LNCaP clone FGC (cell line): ENCODE data around the gene MAMDC2.

ENCODE experiments used
- DNase-seq: peaks from one replicate; pipeline ENCODE4 v3.0.0-alpha.2; 2011; ENCODE audit warnings: low read depth
- H3K4me3 ChIP-seq: 2 replicates; pipeline ENCODE4 v1.5.1; 2011; ENCODE audit warnings: mild to moderate bottlenecking, low read depth, low read length, control low read depth
- TF ChIP-seq, protein P1 (sequence below): IDR thresholded peaks from 2 replicates; pipeline ENCODE4 v1.5.1; 2012; ENCODE audit warnings: mild to moderate bottlenecking; ENCODE audit not compliant: control insufficient read depth, insufficient read depth; ENCODE audit errors: extremely low read depth

MAMDC2 gene

DNA sequence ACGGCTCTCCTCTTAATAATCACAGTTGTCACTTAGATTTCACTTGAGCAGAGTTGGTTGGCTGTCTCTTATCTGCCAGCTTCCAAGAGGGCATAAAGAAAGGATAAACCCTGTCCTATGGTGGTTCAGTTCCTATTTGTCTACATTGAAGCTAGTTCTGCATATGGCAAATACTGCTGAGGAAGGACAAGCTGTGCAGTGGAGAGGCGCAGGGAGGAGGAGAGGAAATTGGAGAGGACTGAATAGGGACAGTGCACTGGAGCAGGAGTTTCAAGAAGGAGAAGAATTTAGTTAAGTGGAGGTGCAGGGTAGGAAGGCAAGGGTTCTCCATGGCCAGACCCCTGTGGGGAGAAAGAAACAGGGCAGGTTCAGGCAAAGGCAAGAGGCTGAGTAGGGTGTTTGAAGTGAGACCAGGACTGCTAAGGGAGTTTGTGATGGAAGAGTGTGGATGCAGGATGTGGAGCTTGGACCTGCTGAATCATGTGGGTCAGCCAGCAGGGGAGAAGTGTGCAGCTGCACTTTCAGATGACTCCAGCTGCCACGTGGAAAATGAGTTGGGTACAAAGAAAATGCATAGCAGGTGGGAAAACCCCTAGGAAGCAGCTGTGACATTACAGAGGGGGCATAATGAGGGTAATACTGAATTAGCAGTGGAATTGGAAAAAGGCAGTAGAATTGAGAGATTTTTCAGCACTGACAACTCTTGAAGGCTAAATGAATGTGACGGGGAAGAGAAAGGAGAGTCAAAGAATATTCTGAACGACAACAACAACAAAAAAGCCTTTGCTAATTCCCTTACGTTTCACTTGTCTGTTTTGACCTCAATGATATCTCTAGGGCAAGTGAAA is 66.8 kb downstream of the MAMDC2 start:
- DNase-seq, result no peak
- H3K4me3 ChIP-seq, result no peak overlapping the region

DNA sequence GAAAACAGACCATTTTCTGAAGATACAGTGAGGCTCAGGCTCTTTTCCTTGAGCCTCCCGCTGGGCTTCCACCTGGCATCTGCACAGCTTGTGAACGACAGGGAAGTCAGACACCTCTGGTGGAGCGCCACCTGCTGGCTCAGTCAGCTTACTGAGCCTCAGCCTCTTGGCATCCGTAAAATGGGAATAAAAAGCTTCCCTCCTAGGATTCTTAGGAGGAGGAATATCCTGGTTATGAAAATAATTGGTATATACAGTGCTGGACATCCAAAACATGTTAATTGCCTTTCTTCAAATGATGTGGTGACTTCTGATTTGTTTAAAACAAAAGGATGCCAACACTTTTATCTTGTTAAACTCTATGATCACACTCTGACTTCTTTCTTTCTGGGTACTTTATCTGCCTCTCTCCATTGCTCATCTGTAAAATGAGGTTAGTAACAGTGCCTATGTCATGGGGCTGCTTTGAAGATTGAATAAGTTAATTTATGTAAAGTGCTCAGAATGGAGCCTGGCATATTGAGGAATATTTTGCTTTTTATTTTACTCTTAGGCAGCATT is 67.5 kb downstream of the MAMDC2 start:
- no peak overlapping the region for H3K4me3 ChIP-seq
- peak; percentile 72 for DNase-seq
- TF ChIP-seq, protein P1, sequence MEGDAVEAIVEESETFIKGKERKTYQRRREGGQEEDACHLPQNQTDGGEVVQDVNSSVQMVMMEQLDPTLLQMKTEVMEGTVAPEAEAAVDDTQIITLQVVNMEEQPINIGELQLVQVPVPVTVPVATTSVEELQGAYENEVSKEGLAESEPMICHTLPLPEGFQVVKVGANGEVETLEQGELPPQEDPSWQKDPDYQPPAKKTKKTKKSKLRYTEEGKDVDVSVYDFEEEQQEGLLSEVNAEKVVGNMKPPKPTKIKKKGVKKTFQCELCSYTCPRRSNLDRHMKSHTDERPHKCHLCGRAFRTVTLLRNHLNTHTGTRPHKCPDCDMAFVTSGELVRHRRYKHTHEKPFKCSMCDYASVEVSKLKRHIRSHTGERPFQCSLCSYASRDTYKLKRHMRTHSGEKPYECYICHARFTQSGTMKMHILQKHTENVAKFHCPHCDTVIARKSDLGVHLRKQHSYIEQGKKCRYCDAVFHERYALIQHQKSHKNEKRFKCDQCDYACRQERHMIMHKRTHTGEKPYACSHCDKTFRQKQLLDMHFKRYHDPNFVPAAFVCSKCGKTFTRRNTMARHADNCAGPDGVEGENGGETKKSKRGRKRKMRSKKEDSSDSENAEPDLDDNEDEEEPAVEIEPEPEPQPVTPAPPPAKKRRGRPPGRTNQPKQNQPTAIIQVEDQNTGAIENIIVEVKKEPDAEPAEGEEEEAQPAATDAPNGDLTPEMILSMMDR, result peak; percentile 93

More for the DNA sequence above, 66.8 kb downstream of the MAMDC2 start:
- TF ChIP-seq, protein P1, result no peak

DNA sequence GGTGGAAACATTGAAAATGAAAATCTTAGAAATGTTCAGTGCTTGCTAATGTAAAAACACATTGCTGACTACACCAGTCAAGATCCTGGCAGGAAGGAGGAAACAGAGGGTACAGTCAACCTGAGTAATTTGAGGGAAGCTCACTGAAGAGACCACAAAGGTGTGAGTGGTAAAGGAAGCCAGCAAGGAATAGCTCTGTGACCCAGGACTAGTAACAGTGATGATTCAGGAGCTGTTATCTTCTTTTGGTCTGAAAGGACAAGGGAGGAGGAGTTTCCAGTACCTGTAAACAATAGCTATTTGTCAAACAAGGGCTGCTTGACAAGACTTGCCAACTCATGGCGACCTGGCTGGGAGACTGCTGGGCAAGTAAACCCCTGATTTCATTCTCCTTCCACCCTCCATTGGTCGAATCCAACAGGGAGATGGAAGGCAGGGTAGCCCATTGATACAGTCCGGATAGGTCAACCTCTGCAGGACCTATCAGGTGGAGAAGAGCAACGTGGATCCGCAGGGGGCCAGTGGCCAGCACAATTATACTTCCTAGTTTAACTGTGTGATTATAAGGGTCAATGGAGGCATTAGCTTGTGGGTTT is 68.1 kb downstream of the MAMDC2 start:
- TF ChIP-seq, protein P1, result no peak
- H3K4me3 ChIP-seq, result no peak overlapping the region
- peak; percentile 28 for DNase-seq

DNA sequence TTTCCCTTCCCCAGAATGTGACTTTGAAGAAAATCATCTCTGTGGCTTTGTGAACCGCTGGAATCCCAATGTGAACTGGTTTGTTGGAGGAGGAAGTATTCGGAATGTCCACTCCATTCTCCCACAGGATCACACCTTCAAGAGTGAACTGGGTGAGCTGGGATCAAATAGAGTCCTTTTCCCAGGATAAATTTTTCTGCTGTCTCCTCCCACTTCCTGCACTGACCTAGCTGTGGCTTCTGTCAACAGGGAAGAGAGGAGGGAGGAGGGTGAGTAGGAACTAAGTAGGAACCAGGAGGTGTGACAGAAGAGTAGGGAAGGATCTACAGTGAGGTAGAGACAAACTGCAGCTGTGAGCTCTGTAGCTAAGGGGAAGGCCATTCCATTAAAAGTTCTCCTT is 69.3 kb downstream of the MAMDC2 start:
- DNase-seq, result no peak
- TF ChIP-seq, protein P1, result no peak
- no peak overlapping the region for H3K4me3 ChIP-seq

DNA sequence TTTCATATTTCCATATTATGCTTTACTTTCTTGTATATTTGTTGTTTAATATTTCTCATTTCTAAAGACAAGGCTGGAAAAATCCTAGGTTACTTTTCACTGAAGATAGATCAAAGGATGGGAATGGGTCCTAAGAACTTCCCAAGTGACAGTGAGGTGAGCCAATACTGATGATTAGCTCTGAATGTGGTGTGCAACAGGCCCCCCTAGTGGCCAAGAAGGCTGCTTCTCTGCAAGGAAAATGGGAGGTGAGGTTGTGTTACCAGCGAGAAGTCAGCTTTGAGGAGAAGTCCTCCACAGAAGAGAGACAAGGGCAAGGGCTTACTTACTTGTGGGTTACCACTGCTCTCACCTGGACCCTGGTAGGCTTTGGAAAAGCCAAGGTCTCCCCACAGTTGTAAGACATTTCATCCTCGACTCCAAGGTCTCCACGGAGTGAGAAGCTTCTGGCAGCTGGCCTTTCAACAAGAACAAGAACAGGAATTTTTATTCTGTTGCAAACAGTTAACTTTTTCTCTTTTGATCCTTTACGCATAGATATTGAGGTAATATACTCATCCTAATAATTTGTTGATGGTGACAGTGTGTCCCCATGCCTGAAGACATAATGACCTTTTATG is 69.9 kb downstream of the MAMDC2 start:
- DNase-seq, result peak; percentile 25
- TF ChIP-seq, protein P1, result peak; percentile 90

DNA sequence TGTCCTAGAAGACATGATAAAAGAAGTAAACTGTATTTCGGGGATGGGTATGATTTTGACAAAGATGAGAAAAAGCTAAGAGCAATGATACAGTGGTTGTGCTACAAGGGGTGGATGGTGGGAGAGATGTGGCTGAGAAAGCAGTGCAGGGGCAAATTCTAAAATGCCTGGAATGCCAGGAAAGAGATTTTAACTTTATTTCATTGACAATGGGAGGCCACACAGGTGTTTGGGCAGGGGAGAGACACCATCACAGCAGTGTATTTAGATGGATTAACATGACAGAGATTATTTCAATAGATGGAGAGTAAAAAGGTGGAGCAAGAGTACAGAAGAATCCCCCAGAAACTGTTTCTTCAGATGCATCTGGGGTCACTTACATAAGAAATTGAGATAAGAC is 71.2 kb downstream of the MAMDC2 start:
- no peak for DNase-seq

More for the DNA sequence above, 69.9 kb downstream of the MAMDC2 start:
- H3K4me3 ChIP-seq, result no peak overlapping the region

More for the DNA sequence above, 71.2 kb downstream of the MAMDC2 start:
- TF ChIP-seq, protein P1, result no peak
- no peak overlapping the region for H3K4me3 ChIP-seq
